ENCODE results near the gene MYADM.

- TF ChIP-seq CTCF (IDR thresholded peaks at IDR 0.05) (no peak), POLR2A (IDR thresholded peaks at IDR 0.05) (no peak)
Observed at GRCh38 chr19:53818756-53819155, 48.9 kb upstream of the MYADM start.

Measured in lower leg skin (tissue), 3 donors.